GDM1 (cell line): ENCODE measurements around the gene SYNPO.

Experiments used
- DNase-seq: peaks from one replicate; lab custom pipeline; 2025; lab: John Stamatoyannopoulos, UW

SYNPO gene

DNA sequence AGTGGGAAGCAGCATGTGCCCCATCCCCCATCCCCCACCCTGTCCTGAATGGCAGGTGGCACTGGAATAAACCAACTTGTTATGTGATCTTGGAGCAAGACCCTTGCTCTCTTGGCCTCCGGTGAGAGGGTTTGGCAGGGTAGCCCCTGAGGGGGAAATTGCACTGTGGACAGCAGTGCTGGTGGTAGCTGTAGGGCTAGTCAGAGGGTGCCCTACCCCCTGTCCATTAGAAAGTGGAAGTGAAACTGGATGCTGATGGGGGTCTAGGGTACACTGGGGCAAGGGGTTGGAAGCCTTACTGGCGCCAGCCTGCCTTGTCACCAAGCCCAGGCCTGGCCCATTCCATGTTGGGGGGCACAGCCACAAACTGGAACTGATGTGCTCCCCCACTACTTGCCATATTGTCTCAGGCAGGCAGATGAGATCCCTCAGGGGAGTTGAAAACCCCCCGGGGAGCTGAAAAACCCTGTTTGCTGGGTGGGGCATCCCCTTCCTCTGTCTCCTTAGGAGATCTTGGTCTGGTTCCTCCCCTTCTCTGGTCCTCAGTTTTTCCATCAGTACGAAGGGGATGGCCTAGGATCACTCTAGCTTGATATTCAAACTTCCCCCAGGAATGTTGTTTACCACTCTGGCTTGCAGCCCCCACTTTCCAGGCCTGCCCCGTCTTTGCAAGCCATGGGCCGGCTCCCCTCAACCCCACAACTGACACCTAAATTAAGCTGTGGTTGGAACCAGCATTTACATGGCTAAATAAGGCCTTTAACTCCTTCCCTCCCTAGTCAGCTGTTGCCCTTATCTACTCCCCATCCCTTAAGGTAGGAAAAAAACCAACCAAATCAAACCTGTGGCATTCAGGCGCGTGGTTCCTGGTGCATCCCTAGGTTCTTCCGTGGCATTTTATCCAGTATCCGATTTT is 14.4 kb upstream of the SYNPO start:
- DNase-seq: no peak

DNA sequence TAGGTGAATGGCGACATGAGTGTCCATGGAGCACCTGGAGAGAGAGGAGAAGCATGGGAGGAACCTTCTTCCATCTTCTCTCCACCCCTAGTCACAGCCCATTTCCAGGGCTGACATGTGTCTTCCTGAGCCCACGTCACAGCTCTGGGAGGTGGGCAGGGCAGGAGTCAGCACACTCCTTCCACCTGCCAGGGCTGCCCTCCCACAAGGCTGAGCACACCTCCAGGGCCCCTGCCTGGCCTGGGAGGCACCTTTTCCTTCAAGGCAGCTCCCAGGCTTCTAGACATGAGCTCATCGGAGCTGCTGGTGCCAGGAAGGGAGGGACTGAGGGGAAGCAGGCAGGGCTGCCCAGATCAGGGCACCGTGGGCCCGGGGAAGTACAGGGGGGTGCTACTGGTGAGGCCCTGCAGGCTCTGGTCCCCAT is 13.6 kb upstream of the SYNPO start:
- no peak for DNase-seq

DNA sequence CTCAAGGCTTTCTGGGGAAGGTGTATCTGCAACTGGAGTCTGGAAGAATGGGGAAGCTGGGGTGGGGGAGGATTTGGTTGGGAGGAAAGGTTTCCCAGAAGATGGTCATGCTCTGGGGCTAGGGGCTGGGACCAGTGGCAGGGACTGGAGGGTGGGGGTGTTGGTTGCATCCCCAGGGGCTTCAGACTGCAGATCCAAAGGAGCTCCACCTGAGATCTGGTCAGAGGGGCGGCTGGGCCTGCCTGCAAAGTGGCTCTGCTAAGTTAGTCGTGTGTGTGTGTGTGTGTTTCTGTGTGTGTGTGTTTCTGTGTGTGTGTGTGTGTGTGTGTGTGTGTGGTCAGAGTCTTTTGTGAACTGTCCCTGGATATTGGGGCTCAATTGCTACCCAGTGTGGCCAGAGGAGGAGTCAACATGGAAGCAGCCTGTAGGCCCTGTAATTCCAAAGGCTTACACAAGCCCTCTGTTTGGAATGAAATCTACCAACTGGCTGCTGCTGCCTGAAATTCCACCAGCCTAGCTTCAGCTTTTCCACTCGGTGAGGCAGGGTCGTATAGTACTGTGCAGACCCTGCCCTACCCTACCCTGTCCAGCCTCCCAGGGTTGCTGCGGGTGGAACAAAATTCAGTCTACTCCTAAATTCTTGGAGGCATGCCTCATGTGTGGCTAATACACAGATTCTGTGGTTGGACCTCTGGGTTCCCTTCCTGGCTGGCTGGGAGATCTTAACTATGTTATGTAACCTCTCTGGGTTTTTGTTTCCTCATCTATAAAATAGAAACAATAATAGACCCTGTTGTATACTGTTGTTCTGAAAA is 12.5 kb upstream of the SYNPO start:
- no peak for DNase-seq

GRCh38 chr5:150628936-150629485 is 11.4 kb upstream of the SYNPO start:
- no peak for DNase-seq

DNA sequence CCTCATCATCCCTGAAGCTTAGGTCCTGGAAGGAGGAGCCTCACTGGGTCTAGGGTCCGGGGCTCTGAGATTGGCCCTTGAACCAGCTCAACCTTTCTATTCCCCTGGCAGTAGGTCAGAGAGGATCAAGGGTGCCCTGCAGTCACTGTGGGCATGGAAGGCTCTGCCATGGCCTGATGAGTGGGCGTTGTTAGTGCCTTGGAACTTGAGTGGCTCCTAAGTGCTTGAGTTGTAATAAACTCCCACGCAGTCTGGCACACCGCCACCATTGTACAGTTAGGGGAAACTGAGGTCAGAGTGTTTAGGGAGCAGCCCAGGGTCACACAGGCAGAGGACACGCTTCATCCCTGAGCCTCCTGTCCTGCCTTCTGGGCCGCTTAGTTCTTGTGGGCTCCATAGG is 10.4 kb upstream of the SYNPO start:
- no peak for DNase-seq

- DNase-seq: no peak
Observed at GRCh38 chr5:150630461-150631325, 9.8 kb upstream of the SYNPO start.

- no peak for DNase-seq
Observed at GRCh38 chr5:150631326-150631701, 9.1 kb upstream of the SYNPO start.

GRCh38 chr5:150632305-150633160 is 7.9 kb upstream of the SYNPO start:
- DNase-seq: no peak

- DNase-seq: no peak
Observed at GRCh38 chr5:150633429-150633828, 7.0 kb upstream of the SYNPO start.

GRCh38 chr5:150636391-150637244 is 3.8 kb upstream of the SYNPO start:
- DNase-seq: no peak

GRCh38 chr5:150637245-150638052 is 3.0 kb upstream of the SYNPO start:
- DNase-seq: no peak

- DNase-seq: no peak
Observed at GRCh38 chr5:150638053-150638444, 2.4 kb upstream of the SYNPO start.

DNA sequence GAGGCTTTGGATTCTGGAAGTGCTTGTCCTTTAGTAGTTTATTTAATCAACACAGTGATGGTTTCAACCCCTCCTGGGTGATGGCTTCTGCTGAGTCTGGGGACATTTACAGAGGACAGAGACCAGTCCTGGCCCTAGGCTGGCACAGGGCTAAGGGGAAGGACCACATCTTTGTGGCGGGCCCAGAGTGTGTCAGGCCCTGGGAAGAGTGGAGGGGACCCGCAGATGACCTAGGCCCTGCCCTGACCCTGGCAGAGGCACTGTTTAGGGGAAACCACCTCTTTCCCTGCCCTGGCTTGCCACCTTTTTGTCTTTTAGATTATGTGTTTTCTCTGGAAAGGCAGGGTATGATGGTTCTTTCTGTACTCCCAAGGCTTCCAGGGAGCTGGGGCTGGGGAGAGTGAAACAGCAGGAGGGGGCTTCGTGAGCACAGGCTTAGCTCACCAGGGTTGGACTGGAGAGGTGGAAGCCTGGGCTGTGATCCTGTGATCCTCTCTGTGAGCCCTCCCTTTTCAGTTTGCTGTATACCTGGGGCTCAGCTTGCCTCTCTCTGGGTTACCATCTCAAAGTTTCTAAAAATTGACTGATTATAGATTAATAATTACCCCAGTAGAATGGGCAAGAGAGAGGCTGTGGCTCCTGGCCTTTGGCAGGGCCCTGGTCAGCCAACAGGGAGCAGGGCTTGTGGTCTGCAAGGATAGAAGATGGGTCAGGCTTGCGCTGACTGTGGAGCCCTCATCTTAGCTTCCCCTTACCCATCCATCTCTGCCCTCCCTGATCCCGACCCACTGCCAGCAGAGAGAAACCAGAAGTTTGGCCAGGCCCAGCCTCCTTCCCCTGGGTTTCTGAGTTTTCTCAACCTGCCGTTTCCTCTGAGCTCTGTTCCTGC is 1.7 kb upstream of the SYNPO start:
- DNase-seq: no peak

DNA sequence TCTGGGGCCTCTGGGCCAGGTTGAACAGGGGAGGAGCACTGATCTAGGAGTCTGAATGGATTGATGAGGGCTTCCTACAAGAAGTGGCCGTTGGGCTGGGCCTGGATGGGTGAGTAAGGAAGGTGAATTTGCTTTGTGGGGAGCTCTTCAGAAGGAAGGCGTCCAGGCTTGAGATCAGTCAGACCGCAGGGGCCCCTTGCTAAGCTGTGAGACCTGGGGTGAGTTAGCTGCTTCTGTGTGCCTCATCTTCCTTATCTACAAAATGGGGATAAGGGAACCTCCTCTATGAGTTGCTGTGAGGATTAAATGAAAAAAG is 1.1 kb upstream of the SYNPO start:
- DNase-seq: no peak

DNA sequence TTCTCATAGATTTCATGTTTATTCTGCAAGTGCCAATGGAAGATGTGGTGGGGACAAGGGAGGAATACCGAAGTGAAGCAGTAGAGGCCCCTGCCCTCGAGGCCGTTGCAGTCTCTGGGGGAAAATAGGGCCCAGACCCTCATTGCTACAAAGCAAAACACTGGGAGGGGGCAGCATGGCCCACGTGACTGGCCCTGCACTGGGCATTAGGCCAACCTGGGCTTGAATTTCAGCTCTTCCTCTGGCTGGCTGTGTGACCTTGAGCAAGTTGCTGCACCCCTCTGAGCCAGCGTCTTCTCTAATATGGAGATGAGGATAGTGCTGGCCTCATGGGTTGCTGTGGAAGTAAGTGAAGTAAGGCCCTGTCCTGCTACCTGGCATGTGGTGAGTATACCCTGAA is 709 bp upstream of the SYNPO start:
- DNase-seq: no peak

- no peak for DNase-seq
Observed at GRCh38 chr5:150641006-150641570, 628 bp downstream of the SYNPO start.

- no peak for DNase-seq
Observed at GRCh38 chr5:150641824-150642566, 1.5 kb downstream of the SYNPO start.
